Breast epithelium (tissue), 3 donors: ENCODE data around the gene SHC3.

Experiments used
- CTCF ChIP-seq, 3 donors: fragments of 450-650 bp; IDR thresholded peaks; one replicate each; pipeline ENCODE4 v1.5.1; 2016 to 2017; ENCODE audit warnings: antibody characterized with exemption in 3 of 3, mild to moderate bottlenecking in 3 of 3, moderate library complexity in 3 of 3
- POLR2A ChIP-seq: fragments of 450-650 bp; IDR thresholded peaks from one replicate; pipeline ENCODE4 v1.6.1; 2016; ENCODE audit warnings: antibody characterized with exemption, mild to moderate bottlenecking, moderate library complexity
- POLR2AphosphoS5 ChIP-seq, 3 donors: sonication (generic); formaldehyde crosslinking; IDR thresholded peaks; one replicate each; pipeline ENCODE4 v1.6.1; 2017; ENCODE audit warnings: antibody characterized with exemption in 3 of 3

- TF ChIP-seq POLR2AphosphoS5 (IDR thresholded peaks at IDR 0.05), result no peak
- no peak for TF ChIP-seq POLR2A
- no peak for TF ChIP-seq CTCF (IDR thresholded peaks at IDR 0.05)
Measured at GRCh38 chr9:89116805-89117192, 61.8 kb downstream of the SHC3 start.
